Measurements from ENCODE around the gene CACNA2D2. TPM values are rescaled to one million over a fixed set of nuclear protein-coding genes. Genes with fewer than 3 reads are reported as not detected.
"Not testable (repeated sequence)": the region's sequence is repeated elsewhere in the genome, so short reads cannot be mapped to it uniquely, and the experiment has no call there.

The CACNA2D2 gene
- total RNA-seq, 1 donor, result not detected

- no peaks in the 10 kb centered on the region for H4K20me1 ChIP-seq (ENCODE audit: insufficient read depth, low read length)
- H3K9me3 ChIP-seq (ENCODE audit: low read depth, low read length), result no peaks in the 10 kb centered on the region
- no peaks in the 10 kb centered on the region for H3K36me3 ChIP-seq (ENCODE audit: insufficient read depth, low read length)
- DNase-seq (ENCODE audit: insufficient read length, low spot score, missing footprints), result no peak
- H3K27ac ChIP-seq (ENCODE audit: low read depth, low read length), result no peak overlapping the region
- H2AFZ ChIP-seq (ENCODE audit: low read length), result no peak overlapping the region
- no peaks in the 10 kb centered on the region for H3K4me1 ChIP-seq (ENCODE audit: insufficient read depth, low read length)
- no peaks in the 10 kb centered on the region for H3K79me2 ChIP-seq (ENCODE audit: insufficient read depth, low read length)
- TF ChIP-seq CTCF (IDR thresholded peaks at IDR 0.05; ENCODE audit: extremely low read depth, low read depth, low read length), result no peak
- H3K4me2 ChIP-seq (ENCODE audit: insufficient read depth, low read length), result no peak overlapping the region
- H3K4me3 ChIP-seq (ENCODE audit: insufficient read depth, low read length), result no peak overlapping the region
- H3K27me3 ChIP-seq (ENCODE audit: insufficient read depth, low read length), result peaks cover 18% of the 10 kb centered on the region
These were observed 13.0 kb upstream of the CACNA2D2 start for GRCh38 chr3:50516440-50516871.

GRCh38 chr3:50515565-50516439, 12.4 kb upstream of the CACNA2D2 start:
- no peak overlapping the region for H3K4me3 ChIP-seq (ENCODE audit: insufficient read depth, low read length)
- no peak overlapping the region for H2AFZ ChIP-seq (ENCODE audit: low read length)
- H3K79me2 ChIP-seq (ENCODE audit: insufficient read depth, low read length), result no peaks in the 10 kb centered on the region
- no peak for TF ChIP-seq CTCF (IDR thresholded peaks at IDR 0.05; ENCODE audit: extremely low read depth, low read depth, low read length)
- H3K9me3 ChIP-seq (ENCODE audit: low read depth, low read length), result no peaks in the 10 kb centered on the region
- H3K27ac ChIP-seq (ENCODE audit: low read depth, low read length), result no peak overlapping the region
- no peaks in the 10 kb centered on the region for H4K20me1 ChIP-seq (ENCODE audit: insufficient read depth, low read length)
- no peaks in the 10 kb centered on the region for H3K4me1 ChIP-seq (ENCODE audit: insufficient read depth, low read length)
- peaks cover 18% of the 10 kb centered on the region for H3K27me3 ChIP-seq (ENCODE audit: insufficient read depth, low read length)
- H3K4me2 ChIP-seq (ENCODE audit: insufficient read depth, low read length), result no peak overlapping the region
- DNase-seq (ENCODE audit: insufficient read length, low spot score, missing footprints), result no peak
- H3K36me3 ChIP-seq (ENCODE audit: insufficient read depth, low read length), result no peaks in the 10 kb centered on the region

- H3K27me3 ChIP-seq (ENCODE audit: insufficient read depth, low read length), result peaks cover 22% of the 10 kb centered on the region
- not testable (repeated sequence) for H3K27ac ChIP-seq (ENCODE audit: low read depth, low read length); H4K20me1 ChIP-seq (ENCODE audit: insufficient read depth, low read length); H3K36me3 ChIP-seq (ENCODE audit: insufficient read depth, low read length); DNase-seq (ENCODE audit: insufficient read length, low spot score, missing footprints); H3K4me3 ChIP-seq (ENCODE audit: insufficient read depth, low read length); H2AFZ ChIP-seq (ENCODE audit: low read length); H3K79me2 ChIP-seq (ENCODE audit: insufficient read depth, low read length); H3K9me3 ChIP-seq (ENCODE audit: low read depth, low read length); H3K4me1 ChIP-seq (ENCODE audit: insufficient read depth, low read length); H3K4me2 ChIP-seq (ENCODE audit: insufficient read depth, low read length)
These were observed 9.5 kb upstream of the CACNA2D2 start for GRCh38 chr3:50512908-50513307.

GRCh38 chr3:50512131-50512530, 8.7 kb upstream of the CACNA2D2 start:
- no peak for DNase-seq (ENCODE audit: insufficient read length, low spot score, missing footprints)
- no peaks in the 10 kb centered on the region for H3K36me3 ChIP-seq (ENCODE audit: insufficient read depth, low read length)
- no peak overlapping the region for H3K27ac ChIP-seq (ENCODE audit: low read depth, low read length)
- no peaks in the 10 kb centered on the region for H3K9me3 ChIP-seq (ENCODE audit: low read depth, low read length)
- no peaks in the 10 kb centered on the region for H4K20me1 ChIP-seq (ENCODE audit: insufficient read depth, low read length)
- no peaks in the 10 kb centered on the region for H3K4me1 ChIP-seq (ENCODE audit: insufficient read depth, low read length)
- H3K27me3 ChIP-seq (ENCODE audit: insufficient read depth, low read length), result peaks cover 22% of the 10 kb centered on the region
- no peak overlapping the region for H3K4me3 ChIP-seq (ENCODE audit: insufficient read depth, low read length)
- H3K79me2 ChIP-seq (ENCODE audit: insufficient read depth, low read length), result no peaks in the 10 kb centered on the region
- H2AFZ ChIP-seq (ENCODE audit: low read length), result no peak overlapping the region
- TF ChIP-seq CTCF (IDR thresholded peaks at IDR 0.05; ENCODE audit: extremely low read depth, low read depth, low read length), result no peak
- H3K4me2 ChIP-seq (ENCODE audit: insufficient read depth, low read length), result no peak overlapping the region
